ENCODE results near the gene FOLH1. TPM values are rescaled to one million over a fixed set of nuclear protein-coding genes. Genes with fewer than 3 reads are reported as not detected.
"Not testable (repeated sequence)": the region's sequence is repeated elsewhere in the genome, so short reads cannot be mapped to it uniquely, and the experiment has no call there.

Gene FOLH1
- not detected for total RNA-seq

- H3K36me3 ChIP-seq, result no peaks in the 10 kb centered on the region
- H3K4me3 ChIP-seq, result peak within 1 kb of the TSS; percentile 43 to 61
- no peak within 1 kb of the TSS for H3K27ac ChIP-seq
- no peaks in the 10 kb centered on the region for H3K9me3 ChIP-seq
- no peak for TF ChIP-seq CTCF (IDR thresholded peaks at IDR 0.05)
- peak in 1 of 2 donors; percentile 61 for DNase-seq (ENCODE audit: low spot score in 2 of 2)
- no peaks in the 10 kb centered on the region for H3K27me3 ChIP-seq
- H3K4me1 ChIP-seq, result no peaks in the 10 kb centered on the region
- intact Hi-C loops (cut with DNase I), result no loop called here
Observed at GRCh38 chr11:49208006-49208721, at the start of gene FOLH1. TSS of gene FOLH1 (minus strand) at chr11:49208602. CDS start at chr11:49208409, 193 bp downstream.

GRCh38 chr11:49255148-49255547, 46.7 kb upstream of the FOLH1 start:
- H3K4me1 ChIP-seq; intact Hi-C loops (cut with DNase I); H3K9me3 ChIP-seq; DNase-seq (ENCODE audit: low spot score in 2 of 2); H3K36me3 ChIP-seq; H3K27me3 ChIP-seq; H3K27ac ChIP-seq; H3K4me3 ChIP-seq: not testable (repeated sequence)

- H3K27ac ChIP-seq; intact Hi-C loops (cut with DNase I); H3K36me3 ChIP-seq: not testable (repeated sequence)
Observed at GRCh38 chr11:49251212-49251611, 42.8 kb upstream of the FOLH1 start.

GRCh38 chr11:49250398-49251115, 42.2 kb upstream of the FOLH1 start:
- H3K4me1 ChIP-seq; intact Hi-C loops (cut with DNase I); DNase-seq (ENCODE audit: low spot score in 2 of 2); H3K36me3 ChIP-seq; H3K9me3 ChIP-seq; H3K27ac ChIP-seq; H3K27me3 ChIP-seq; H3K4me3 ChIP-seq: not testable (repeated sequence)

More at GRCh38 chr11:49251212-49251611, 42.8 kb upstream of the FOLH1 start:
- H3K9me3 ChIP-seq; H3K4me3 ChIP-seq; H3K27me3 ChIP-seq; H3K4me1 ChIP-seq; DNase-seq (ENCODE audit: low spot score in 2 of 2): not testable (repeated sequence)

- H3K4me3 ChIP-seq; H3K36me3 ChIP-seq; H3K9me3 ChIP-seq; H3K27me3 ChIP-seq; H3K4me1 ChIP-seq; H3K27ac ChIP-seq; intact Hi-C loops (cut with DNase I); DNase-seq (ENCODE audit: low spot score in 2 of 2): not testable (repeated sequence)
Observed at GRCh38 chr11:49249363-49249762, 41.0 kb upstream of the FOLH1 start.

- not testable (repeated sequence) for H3K4me1 ChIP-seq; DNase-seq (ENCODE audit: low spot score in 2 of 2); H3K27ac ChIP-seq; H3K36me3 ChIP-seq; H3K9me3 ChIP-seq; H3K27me3 ChIP-seq; H3K4me3 ChIP-seq
- intact Hi-C loops (cut with DNase I), result loop anchor here (5.0 kb wide), 1 partner anchor 134 kb away; no protein-coding TSS in a partner anchor
Observed at GRCh38 chr11:49233685-49234084, 25.3 kb upstream of the FOLH1 start.

- intact Hi-C loops (cut with DNase I), result loop anchor here (5.0 kb wide), 1 partner anchor 134 kb away; no protein-coding TSS in a partner anchor
- H3K4me1 ChIP-seq; H3K4me3 ChIP-seq; H3K27ac ChIP-seq; H3K36me3 ChIP-seq; DNase-seq (ENCODE audit: low spot score in 2 of 2); H3K27me3 ChIP-seq; H3K9me3 ChIP-seq: not testable (repeated sequence)
Observed at GRCh38 chr11:49233019-49233418, 24.6 kb upstream of the FOLH1 start.

- intact Hi-C loops (cut with DNase I), result loop anchor here (5.0 kb wide), 1 partner anchor 136 kb away; no protein-coding TSS in a partner anchor
- not testable (repeated sequence) for H3K4me1 ChIP-seq; H3K36me3 ChIP-seq; H3K27me3 ChIP-seq; H3K9me3 ChIP-seq; H3K4me3 ChIP-seq; DNase-seq (ENCODE audit: low spot score in 2 of 2); H3K27ac ChIP-seq
Observed at GRCh38 chr11:49231725-49232124, 23.3 kb upstream of the FOLH1 start.

GRCh38 chr11:49230534-49230933, 22.1 kb upstream of the FOLH1 start:
- not testable (repeated sequence) for H3K27me3 ChIP-seq; H3K4me1 ChIP-seq; H3K27ac ChIP-seq; H3K4me3 ChIP-seq; H3K36me3 ChIP-seq; DNase-seq (ENCODE audit: low spot score in 2 of 2); H3K9me3 ChIP-seq
- intact Hi-C loops (cut with DNase I), result loop anchor here (5.0 kb wide), 1 partner anchor 137 kb away; no protein-coding TSS in a partner anchor

- H3K4me1 ChIP-seq; H3K27me3 ChIP-seq; H3K36me3 ChIP-seq; DNase-seq (ENCODE audit: low spot score in 2 of 2); H3K27ac ChIP-seq; H3K9me3 ChIP-seq; H3K4me3 ChIP-seq: not testable (repeated sequence)
- intact Hi-C loops (cut with DNase I), result loop anchor here (5.0 kb wide), 1 partner anchor 137 kb away; no protein-coding TSS in a partner anchor
Observed at GRCh38 chr11:49230001-49230400, 21.6 kb upstream of the FOLH1 start.
